GM12864 (cell line): ENCODE data around the gene AHNAK2.
"Not testable (repeated sequence)": the region's sequence is repeated elsewhere in the genome, so short reads cannot be mapped to it uniquely, and the experiment has no call there.

Source experiments
- DNase-seq: peaks from one replicate; pipeline ENCODE4 v3.0.0-alpha.2; 2011; ENCODE audit warnings: low read depth
- H3K4me3 ChIP-seq: 2 replicates; pipeline ENCODE4 v1.5.1; 2011; ENCODE audit warnings: mild to moderate bottlenecking, low read depth, low read length, control low read depth
- TF ChIP-seq, protein P1 (sequence below): IDR thresholded peaks from 2 replicates; pipeline ENCODE4 v1.5.1; 2011; ENCODE audit warnings: low read depth, mild to moderate bottlenecking, moderate library complexity, low read length, control low read depth, inconsistent platforms; ENCODE audit errors: missing control alignments

Gene AHNAK2

DNA sequence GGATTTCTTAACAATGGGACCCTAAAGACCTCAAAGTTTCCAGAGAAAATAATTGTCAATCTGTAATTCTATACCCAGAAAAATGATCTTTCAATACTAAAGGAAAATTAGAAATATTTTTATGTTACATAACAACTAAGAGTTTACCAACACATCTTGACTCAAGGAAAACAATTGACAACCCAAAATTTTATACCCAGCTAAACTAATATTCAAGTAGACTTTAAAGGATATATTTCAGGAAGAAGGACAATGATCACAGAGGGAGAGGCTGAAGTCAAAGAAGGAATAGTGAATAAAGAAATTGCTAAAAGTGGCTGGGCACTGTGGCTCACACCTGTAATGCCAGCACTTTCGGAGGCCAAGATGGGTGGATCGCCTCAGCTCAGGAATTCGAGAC is 66.1 kb downstream of the AHNAK2 start:
- H3K4me3 ChIP-seq, result no peak overlapping the region
- TF ChIP-seq, protein P1, sequence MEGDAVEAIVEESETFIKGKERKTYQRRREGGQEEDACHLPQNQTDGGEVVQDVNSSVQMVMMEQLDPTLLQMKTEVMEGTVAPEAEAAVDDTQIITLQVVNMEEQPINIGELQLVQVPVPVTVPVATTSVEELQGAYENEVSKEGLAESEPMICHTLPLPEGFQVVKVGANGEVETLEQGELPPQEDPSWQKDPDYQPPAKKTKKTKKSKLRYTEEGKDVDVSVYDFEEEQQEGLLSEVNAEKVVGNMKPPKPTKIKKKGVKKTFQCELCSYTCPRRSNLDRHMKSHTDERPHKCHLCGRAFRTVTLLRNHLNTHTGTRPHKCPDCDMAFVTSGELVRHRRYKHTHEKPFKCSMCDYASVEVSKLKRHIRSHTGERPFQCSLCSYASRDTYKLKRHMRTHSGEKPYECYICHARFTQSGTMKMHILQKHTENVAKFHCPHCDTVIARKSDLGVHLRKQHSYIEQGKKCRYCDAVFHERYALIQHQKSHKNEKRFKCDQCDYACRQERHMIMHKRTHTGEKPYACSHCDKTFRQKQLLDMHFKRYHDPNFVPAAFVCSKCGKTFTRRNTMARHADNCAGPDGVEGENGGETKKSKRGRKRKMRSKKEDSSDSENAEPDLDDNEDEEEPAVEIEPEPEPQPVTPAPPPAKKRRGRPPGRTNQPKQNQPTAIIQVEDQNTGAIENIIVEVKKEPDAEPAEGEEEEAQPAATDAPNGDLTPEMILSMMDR, result no peak
- DNase-seq, result no peak

DNA sequence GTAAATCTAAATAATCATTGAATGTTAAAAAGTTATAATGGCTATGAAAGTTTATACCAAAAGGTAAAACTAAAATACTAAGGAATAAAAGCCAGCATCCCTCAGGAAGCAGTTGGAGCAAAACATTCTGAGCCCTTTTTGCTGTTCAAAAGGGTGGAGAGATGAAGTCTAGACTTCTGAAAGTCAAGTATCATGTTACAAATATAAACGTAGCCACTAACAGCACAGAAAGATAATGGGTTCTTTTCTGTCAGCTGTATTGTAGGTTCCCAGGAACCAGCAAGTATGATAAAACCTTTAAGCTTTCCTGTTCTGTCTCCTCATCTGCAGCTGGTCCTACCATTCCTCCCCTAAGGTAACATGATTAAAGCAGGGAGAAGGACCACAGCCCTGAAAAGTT is 69.9 kb downstream of the AHNAK2 start:
- TF ChIP-seq, protein P1, result no peak
- H3K4me3 ChIP-seq, result no peak overlapping the region
- DNase-seq, result no peak

DNA sequence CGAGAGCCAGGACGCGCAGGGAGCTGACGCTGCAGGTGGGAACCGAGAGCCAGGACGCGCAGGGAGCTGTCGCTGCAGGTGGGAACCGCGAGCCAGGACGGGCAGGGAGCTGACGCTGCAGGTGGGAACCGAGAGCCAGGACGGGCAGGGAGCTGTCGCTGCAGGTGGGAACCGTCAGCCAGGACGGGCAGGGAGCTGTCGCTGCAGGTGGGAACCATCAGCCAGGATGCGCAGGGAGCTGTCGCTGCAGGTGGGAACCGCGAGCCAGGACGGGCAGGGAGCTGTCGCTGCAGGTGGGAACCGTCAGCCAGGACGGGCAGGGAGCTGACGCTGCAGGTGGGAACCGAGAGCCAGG is 72.6 kb downstream of the AHNAK2 start:
- not testable (repeated sequence) for DNase-seq, H3K4me3 ChIP-seq

DNA sequence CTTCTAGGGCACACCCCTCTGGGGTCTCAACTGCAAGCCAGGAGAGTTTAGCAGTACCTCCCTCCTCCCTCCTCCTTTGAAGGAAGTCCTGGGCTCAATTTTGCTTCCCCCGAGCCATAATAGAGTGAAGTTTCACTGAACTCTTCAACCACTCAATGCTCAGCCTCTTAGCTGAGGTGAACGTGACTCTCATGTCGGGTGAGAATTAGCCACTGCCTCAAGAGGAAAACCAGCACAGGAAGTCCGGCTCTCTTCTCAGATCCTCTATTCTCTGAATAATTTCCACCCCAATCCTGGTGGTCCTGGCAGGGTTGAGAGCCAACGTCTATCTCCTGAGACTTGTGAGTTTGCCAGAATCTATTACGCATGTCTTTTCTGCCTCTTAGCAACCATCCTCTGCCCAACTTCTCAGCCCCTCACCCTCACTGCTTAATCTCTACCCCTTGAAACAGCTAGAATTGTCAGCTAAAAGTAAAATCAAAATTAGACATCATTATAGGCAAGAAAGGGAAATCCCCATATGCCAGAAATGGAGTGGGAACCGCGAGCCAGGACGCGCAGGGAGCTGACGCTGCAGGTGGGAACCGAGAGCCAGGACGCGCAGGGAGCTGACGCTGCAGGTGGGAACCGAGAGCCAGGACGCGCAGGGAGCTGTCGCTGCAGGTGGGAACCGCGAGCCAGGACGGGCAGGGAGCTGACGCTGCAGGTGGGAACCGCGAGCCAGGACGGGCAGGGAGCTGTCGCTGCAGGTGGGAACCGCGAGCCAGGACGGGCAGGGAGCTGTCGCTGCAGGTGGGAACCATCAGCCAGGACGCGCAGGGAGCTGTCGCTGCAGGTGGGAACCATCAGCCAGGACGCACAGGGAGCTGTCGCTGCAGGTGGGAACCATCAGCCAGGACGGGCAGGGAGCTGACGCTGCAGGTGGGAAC is 73.3 kb downstream of the AHNAK2 start:
- not testable (repeated sequence) for DNase-seq, H3K4me3 ChIP-seq

DNA sequence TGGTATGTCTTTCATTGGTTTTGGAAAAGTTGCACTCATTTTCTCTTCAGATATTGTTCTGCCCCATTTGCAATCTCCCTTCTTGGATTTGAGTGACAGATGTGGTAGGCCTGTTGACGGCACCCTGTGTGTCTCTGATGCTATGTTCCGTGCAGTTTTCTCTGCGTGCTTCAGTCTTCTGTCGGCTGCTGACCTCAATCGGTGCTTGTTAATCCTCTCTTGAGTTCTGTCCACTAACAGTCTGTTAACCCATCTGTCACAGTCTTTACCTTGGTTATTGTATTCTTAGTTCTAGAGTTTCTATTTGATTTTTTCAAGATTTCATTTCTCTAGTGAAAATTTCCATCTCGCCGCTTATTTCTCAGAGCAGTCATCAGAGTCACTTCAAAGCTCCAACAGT is 74.2 kb downstream of the AHNAK2 start:
- DNase-seq, result no peak
- TF ChIP-seq, protein P1, result no peak
- H3K4me3 ChIP-seq, result no peak overlapping the region

DNA sequence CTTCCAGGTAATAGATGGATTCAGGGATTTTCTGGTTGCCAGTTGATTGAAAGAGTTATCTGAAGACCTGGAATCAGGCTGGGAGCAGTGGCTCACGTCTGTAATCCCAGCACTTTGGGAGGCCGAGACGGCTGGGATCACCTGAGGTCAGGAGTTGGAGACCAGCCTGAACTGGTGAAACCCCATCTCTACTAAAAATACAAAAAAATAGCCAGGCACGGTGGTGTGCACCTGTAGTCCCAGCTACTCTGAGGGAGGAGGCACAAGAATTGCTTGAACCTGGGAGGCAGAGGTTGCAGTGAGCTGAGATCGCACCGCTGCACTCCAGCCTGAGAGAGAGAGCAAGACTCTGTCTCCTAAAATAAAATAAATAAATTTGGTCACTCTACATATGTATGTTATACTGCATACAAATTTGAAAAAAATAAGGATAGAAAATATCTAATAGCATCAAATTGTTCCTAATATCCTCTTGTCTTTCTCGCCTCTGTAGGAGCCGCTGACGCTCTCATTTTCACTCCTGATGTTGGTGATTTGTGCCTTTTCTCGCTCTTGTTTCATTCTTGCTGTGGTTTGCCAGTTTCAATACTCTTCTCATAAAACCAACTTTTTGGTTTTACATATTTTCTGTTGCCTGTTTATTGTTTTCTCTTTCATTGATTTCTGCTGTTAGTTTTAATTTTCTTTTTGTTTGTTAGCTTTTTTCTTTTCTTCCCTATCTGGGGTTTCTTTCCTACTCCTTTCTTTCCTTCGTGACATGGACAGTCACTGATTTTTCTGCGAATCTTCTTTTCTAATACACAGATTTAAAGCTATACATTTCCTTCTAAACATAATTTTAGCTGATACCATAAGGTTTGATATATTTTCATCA is 77.3 kb downstream of the AHNAK2 start:
- TF ChIP-seq, protein P1, result no peak
- no peak overlapping the region for H3K4me3 ChIP-seq
- peak; percentile 29 for DNase-seq

DNA sequence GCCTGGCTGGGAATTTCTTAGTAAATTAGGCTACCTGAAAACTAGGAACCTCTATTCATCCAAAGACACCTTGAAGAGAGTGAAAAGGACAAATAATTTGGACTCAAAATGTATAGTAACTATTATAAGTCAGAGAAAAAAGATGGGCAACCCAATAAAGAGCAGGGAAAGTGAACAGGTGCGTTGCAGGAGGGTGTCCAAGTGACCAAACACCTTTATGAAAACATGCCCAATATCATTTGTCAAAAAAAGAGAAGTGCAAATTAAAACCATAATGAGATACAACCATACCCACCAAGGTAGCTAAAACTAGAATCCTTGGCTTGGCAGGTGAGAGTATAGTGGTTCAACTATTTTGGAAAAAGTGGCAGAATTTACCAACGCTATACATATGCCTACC is 78.4 kb downstream of the AHNAK2 start:
- no peak overlapping the region for H3K4me3 ChIP-seq
- no peak for DNase-seq
- TF ChIP-seq, protein P1, result no peak
